HG02642 (cell line): Measurements from ENCODE around the gene RIIAD1.

Experiments used
- ATAC-seq: cut with Tn5 transposase; IDR thresholded peaks from one replicate; pipeline ENCODE4 v1.9.1; 2021; ENCODE audit warnings: mild to moderate bottlenecking; ENCODE audit not compliant: unreplicated experiment, poor library complexity

The RIIAD1 gene

GRCh38 chr1:151776665-151777062 lies 55.3 kb downstream of the RIIAD1 start:
- ATAC-seq: no peak

- ATAC-seq: no peak
These were observed 56.0 kb downstream of the RIIAD1 start for GRCh38 chr1:151777317-151777716.
